Tibial artery (tissue), 4 donors: ENCODE measurements around the gene FAM13A.
"Not testable (repeated sequence)": the region's sequence is repeated elsewhere in the genome, so short reads cannot be mapped to it uniquely, and the experiment has no call there.

Experiments used
- DNase-seq, 2 donors: peaks; one replicate each; pipeline ENCODE4 v3.0.0-alpha.2; 2019
- H3K27ac ChIP-seq, 2 donors: fragments of 200-600 bp; sonication (generic) in 1 of 2; 1 replicate in 1 of 2; 2 replicates in 1 of 2; pipeline ENCODE4 v1.5.1; 2018 to 2019; ENCODE audit warnings: mild to moderate bottlenecking in 1 of 2
- H3K27me3 ChIP-seq, 2 donors: fragments of 200-600 bp; sonication (generic) in 1 of 2; one replicate each; pipeline versions ENCODE4 v1.5.1 to v1.6.0; 2016 to 2019
- H3K36me3 ChIP-seq, 3 donors: fragments of 200-600 bp; sonication (generic) in 2 of 3; one replicate each; pipeline ENCODE4 v1.5.1; 2016 to 2019; ENCODE audit warnings: mild to moderate bottlenecking in 2 of 3
- H3K4me1 ChIP-seq, 4 donors: fragments of 200-600 bp; sonication (generic) in 2 of 4; 1 replicate in 3 of 4; 2 replicates in 1 of 4; pipeline ENCODE4 v1.5.1; 2016 to 2019
- H3K4me3 ChIP-seq, 2 donors: fragments of 200-600 bp; sonication (generic) in 1 of 2; 1 replicate in 1 of 2; 2 replicates in 1 of 2; pipeline ENCODE4 v1.5.1; 2018 to 2019; ENCODE audit warnings: mild to moderate bottlenecking in 2 of 2
- H3K9me3 ChIP-seq, 3 donors: fragments of 200-600 bp; sonication (generic) in 1 of 3; one replicate each; pipeline ENCODE4 v1.5.1; 2016 to 2019
- CTCF ChIP-seq, 2 experiments: fragments of 200-600 bp in 1 of 2; fragments of 450-650 bp in 1 of 2; IDR thresholded peaks; one replicate each; pipeline ENCODE4 v1.5.1; 2017 to 2019; ENCODE audit warnings: antibody characterized with exemption in 2 of 2, mild to moderate bottlenecking in 1 of 2, moderate library complexity in 1 of 2
- intact Hi-C: fragments of 100-400 bp; cut with DNase I; formaldehyde crosslinking; loops from one replicate; pipeline ENCODE4 v1.15.0; 2023; ENCODE audit warnings: low total_unique reads

The FAM13A gene

GRCh38 chr4:88908521-88908920 is 148.5 kb downstream of the FAM13A start:
- intact Hi-C loops: no loop called here
- H3K9me3 ChIP-seq: no peaks in the 10 kb centered on the region
- no peak for TF ChIP-seq CTCF (IDR thresholded peaks at IDR 0.05)
- H3K27me3 ChIP-seq: no peaks in the 10 kb centered on the region
- H3K4me1 ChIP-seq: peaks cover 0 to 5% (median 0%) of the 10 kb centered on the region in 4 donors
- H3K4me3 ChIP-seq: no peak overlapping the region
- no peak for DNase-seq
- H3K36me3 ChIP-seq: peaks cover 7 to 11% (median 9%) of the 10 kb centered on the region in 3 donors
- H3K27ac ChIP-seq: no peak overlapping the region

- Histone ChIP-seq H3K36me3 (peaks cover 7 to 11% (median 9%) of the 10 kb centered on the region in 3 donors), H3K27ac (no peak overlapping the region), H3K4me3 (no peak overlapping the region), H3K9me3 (no peaks in the 10 kb centered on the region), H3K4me1 (peaks cover 0 to 5% (median 0%) of the 10 kb centered on the region in 4 donors), H3K27me3 (no peaks in the 10 kb centered on the region)
- intact Hi-C loops: no loop called here
- no peak for TF ChIP-seq CTCF (IDR thresholded peaks at IDR 0.05)
- no peak for DNase-seq
Measured at GRCh38 chr4:88908003-88908402, 149.0 kb downstream of the FAM13A start.

- DNase-seq: no peak
- TF ChIP-seq CTCF (IDR thresholded peaks at IDR 0.05): no peak
- Histone ChIP-seq H3K27ac (no peak overlapping the region), H3K4me3 (no peak overlapping the region), H3K27me3 (no peaks in the 10 kb centered on the region), H3K4me1 (peaks cover 0 to 5% (median 0%) of the 10 kb centered on the region in 4 donors), H3K36me3 (peaks cover 7 to 11% (median 9%) of the 10 kb centered on the region in 3 donors), H3K9me3 (no peaks in the 10 kb centered on the region)
- intact Hi-C loops: no loop called here
Measured at GRCh38 chr4:88907478-88907877, 149.5 kb downstream of the FAM13A start.

GRCh38 chr4:88904240-88904639 is 152.7 kb downstream of the FAM13A start:
- Histone ChIP-seq H3K36me3 (peaks cover 11 to 18% (median 16%) of the 10 kb centered on the region in 3 donors), H3K9me3 (peaks cover 0 to 10% (median 4%) of the 10 kb centered on the region in 3 donors)
- H3K27ac ChIP-seq, H3K4me1 ChIP-seq, intact Hi-C loops, DNase-seq, H3K4me3 ChIP-seq, H3K27me3 ChIP-seq: not testable (repeated sequence)

GRCh38 chr4:88900432-88900831 is 156.6 kb downstream of the FAM13A start:
- Histone ChIP-seq H3K27ac (no peak overlapping the region), H3K36me3 (peaks cover 5 to 18% (median 16%) of the 10 kb centered on the region in 3 donors), H3K27me3 (no peaks in the 10 kb centered on the region), H3K4me1 (no peaks in the 10 kb centered on the region), H3K9me3 (peaks cover 0 to 10% (median 4%) of the 10 kb centered on the region in 3 donors), H3K4me3 (no peak overlapping the region)
- no peak for DNase-seq
- no peak for TF ChIP-seq CTCF (IDR thresholded peaks at IDR 0.05)
- intact Hi-C loops: no loop called here

- Histone ChIP-seq H3K9me3 (peaks cover 0 to 10% (median 4%) of the 10 kb centered on the region in 3 donors), H3K36me3 (peaks cover 0 to 11% (median 7%) of the 10 kb centered on the region in 3 donors), H3K27me3 (no peaks in the 10 kb centered on the region), H3K27ac (no peak overlapping the region), H3K4me1 (no peaks in the 10 kb centered on the region), H3K4me3 (no peak overlapping the region)
- TF ChIP-seq CTCF (IDR thresholded peaks at IDR 0.05): no peak
- intact Hi-C loops: no loop called here
- DNase-seq: no peak
Measured at GRCh38 chr4:88897752-88898151, 159.2 kb downstream of the FAM13A start.
